IMR-90 (cell line): Measurements from ENCODE around the gene ARHGEF16. TPM values are rescaled to one million over a fixed set of nuclear protein-coding genes. Genes with fewer than 3 reads are reported as not detected.

Experiments
- ATAC-seq: fragments of 200-7000 bp; cut with Tn5 transposase; 2 replicates; pipeline ENCODE4 v1.9.1; 2020; ENCODE audit warnings: low read depth, mild to moderate bottlenecking, moderate library complexity
- BruUV-seq: library from RNA; stranded (reverse); fragments of 400-500 nt; replicated peaks from 2 replicates; lab custom pipeline; 2021; lab: Mats Ljungman, UMichigan
- CTCF ChIA-PET: fragments of 300-600 bp; formaldehyde crosslinking; extraction: SDS; loops from one replicate; lab custom pipeline; 2021; ENCODE audit warnings: antibody characterized with exemption; lab: Yijun Ruan, JAX
- POLR2A ChIA-PET: fragments of 300-600 bp; sonication (Branson Sonifier 250); formaldehyde crosslinking; loops from one replicate; lab custom pipeline; 2022; ENCODE audit warnings: antibody characterized with exemption; ENCODE audit not compliant: unreplicated experiment; lab: Charles Lee
- DNase-seq: peaks from one replicate; pipeline ENCODE4 v3.0.0; 2013
- H2AFZ ChIP-seq: replicated peaks from 2 replicates; pipeline ENCODE3; 2013; ENCODE audit warnings: low read length, mild to moderate bottlenecking; ENCODE audit not compliant: poor library complexity
- H2AK5ac ChIP-seq: 2 replicates; pipeline ENCODE4 v1.6.1; 2013; ENCODE audit warnings: low read depth, low read length, inconsistent platforms
- H2AK9ac ChIP-seq: replicated peaks from 2 replicates; pipeline ENCODE3; 2013; ENCODE audit warnings: mild to moderate bottlenecking, low read depth, low read length, moderate library complexity; ENCODE audit not compliant: poor library complexity
- H2BK120ac ChIP-seq: 2 replicates; pipeline ENCODE4 v1.6.1; 2013; ENCODE audit warnings: low read depth, low read length, inconsistent platforms
- H2BK15ac ChIP-seq: 3 replicates; pipeline ENCODE4 v1.6.1; 2013; ENCODE audit warnings: low read depth, low read length, inconsistent platforms
- H2BK20ac ChIP-seq: 2 replicates; pipeline ENCODE4 v1.6.1; 2013; ENCODE audit warnings: low read depth, mild to moderate bottlenecking, inconsistent platforms, low read length, moderate library complexity
- H2BK5ac ChIP-seq: 2 replicates; pipeline ENCODE4 v1.6.1; 2013; ENCODE audit warnings: mild to moderate bottlenecking, low read depth, low read length, inconsistent platforms; ENCODE audit not compliant: poor library complexity, severe bottlenecking
- H3K14ac ChIP-seq: replicated peaks from 2 replicates; pipeline ENCODE4 v1.6.1; 2013; ENCODE audit warnings: low read depth, low read length, inconsistent platforms
- H3K18ac ChIP-seq: 2 replicates; pipeline ENCODE4 v1.6.1; 2013; ENCODE audit warnings: low read depth, low read length, control low read depth
- H3K23ac ChIP-seq: 2 replicates; pipeline ENCODE4 v1.6.1; 2013; ENCODE audit warnings: low read depth, low read length, inconsistent platforms
- H3K27ac ChIP-seq: 2 replicates; pipeline ENCODE4 v1.5.1; 2013; ENCODE audit warnings: mild to moderate bottlenecking, control low read depth, low read length; ENCODE audit not compliant: insufficient read depth
- H3K27me3 ChIP-seq: 2 replicates; pipeline ENCODE4 v1.6.1; 2013; ENCODE audit warnings: low read length; ENCODE audit not compliant: control insufficient read depth, insufficient read depth
- H3K36me3 ChIP-seq: 2 replicates; pipeline ENCODE4 v1.6.1; 2013; ENCODE audit warnings: low read length, mixed read lengths; ENCODE audit not compliant: control insufficient read depth, insufficient read depth
- H3K4ac ChIP-seq: 2 replicates; pipeline ENCODE4 v1.6.1; 2013; ENCODE audit warnings: low read depth, low read length, inconsistent platforms
- H3K4me1 ChIP-seq: 2 replicates; pipeline ENCODE4 v1.6.1; 2013; ENCODE audit warnings: low read length, mixed read lengths; ENCODE audit not compliant: control insufficient read depth, insufficient read depth
- H3K4me2 ChIP-seq: 2 replicates; pipeline ENCODE4 v1.6.1; 2013; ENCODE audit warnings: low read depth, mild to moderate bottlenecking, control low read depth, low read length, moderate library complexity
- H3K4me3 ChIP-seq: 2 replicates; pipeline ENCODE4 v1.5.1; 2013; ENCODE audit warnings: low read depth, mild to moderate bottlenecking, control low read depth, low read length, moderate library complexity; ENCODE audit not compliant: insufficient read depth
- H3K56ac ChIP-seq: 2 replicates; pipeline ENCODE4 v1.6.1; 2013; ENCODE audit warnings: low read length, inconsistent platforms; ENCODE audit not compliant: insufficient read depth; ENCODE audit errors: extremely low read depth
- H3K79me1 ChIP-seq, 2 experiments: 2 replicates each; pipeline ENCODE4 v1.6.1; 2013; ENCODE audit warnings: low read length in 2 of 2, inconsistent platforms in 1 of 2, low read depth in 1 of 2
- H3K9ac ChIP-seq: 2 replicates; pipeline ENCODE4 v1.6.1; 2013; ENCODE audit warnings: low read depth, low read length, control low read depth
- H3K9me1 ChIP-seq: 2 replicates; pipeline ENCODE4 v1.6.1; 2013; ENCODE audit warnings: low read length, inconsistent platforms; ENCODE audit not compliant: insufficient read depth
- H3K9me3 ChIP-seq: 2 replicates; pipeline ENCODE4 v1.6.1; 2013; ENCODE audit warnings: low read length; ENCODE audit not compliant: control insufficient read depth, insufficient read depth
- H4K20me1 ChIP-seq: 2 replicates; pipeline ENCODE4 v1.6.1; 2013; ENCODE audit warnings: low read length, inconsistent platforms; ENCODE audit not compliant: insufficient read depth
- H4K5ac ChIP-seq: 2 replicates; pipeline ENCODE4 v1.6.1; 2013; ENCODE audit warnings: mild to moderate bottlenecking, low read depth, low read length, control low read depth
- H4K8ac ChIP-seq, 2 experiments: 2 replicates each; pipeline ENCODE4 v1.6.1; 2013; ENCODE audit warnings: low read depth in 2 of 2, low read length in 2 of 2, control low read depth in 1 of 2, inconsistent platforms in 1 of 2
- H4K91ac ChIP-seq: 2 replicates; pipeline ENCODE4 v1.6.1; 2013; ENCODE audit warnings: low read depth, low read length, inconsistent platforms; ENCODE audit not compliant: insufficient read depth
- MXI1 ChIP-seq: IDR thresholded peaks from 2 replicates; pipeline ENCODE4 v1.6.1; 2012; ENCODE audit warnings: low read depth, mild to moderate bottlenecking, low read length, moderate library complexity, borderline replicate concordance
- RCOR1 ChIP-seq: IDR thresholded peaks from 2 replicates; pipeline ENCODE4 v1.6.1; 2012; ENCODE audit warnings: mild to moderate bottlenecking, low read length, improper control_type of control experiment; ENCODE audit not compliant: insufficient replicate concordance
- WGBS, 2 experiments: methylation state at CpG; one replicate each; pipeline versions ENCODE4 v1.1.5 to v1.1.7; 2013; ENCODE audit warnings: missing lambda C conversion rate in 2 of 2; ENCODE audit not compliant: insufficient read length in 1 of 2; ENCODE audit errors: extremely low coverage in 2 of 2; 5-methylcytosine and 5-hydroxymethylcytosine counted together
- dilution Hi-C: fragments of 300-500 bp; cut with HindIII; formaldehyde crosslinking; loops from one replicate; pipeline ENCODE4 v1.14.3; 2018; ENCODE audit warnings: low sequenced_read_pairs; ENCODE audit not compliant: unreplicated experiment
- in situ Hi-C: fragments of 300-500 bp; cut with MboI; formaldehyde crosslinking; loops from 3 replicates; pipeline ENCODE4 v1.14.3; 2019; ENCODE audit warnings: low sequenced_read_pairs, inconsistent platforms, mixed read lengths
- intact Hi-C: fragments of 100-400 bp; cut with micrococcal nuclease; formaldehyde crosslinking; loops from 2 replicates; pipeline ENCODE4 v1.10.0; 2022
- polyA plus RNA-seq, 3 experiments: library from polyadenylated mRNA; depleted of rRNA; stranded (reverse); fragments of >200 nt; gene quantifications; 2 replicates each; pipeline ENCODE4 v1.2.3, GENCODE V29; 2012; ENCODE audit warnings: low replicate concordance in 1 of 3
- total RNA-seq: library from RNA; depleted of rRNA; stranded (reverse); fragments of >200 nt; gene quantifications from 2 replicates; pipeline ENCODE4 v1.2.3, GENCODE V29; 2012

ARHGEF16 gene
- total and polyA plus RNA-seq, 2 of the 4 experiments (the other 2 are of a cell fraction): 0.18 to 0.39 TPM

- CTCF ChIA-PET: no interaction called here
- POLR2A ChIA-PET: no interaction called here
Measured at GRCh38 chr1:3508757-3509415, 54.4 kb downstream of the ARHGEF16 start.

More at GRCh38 chr1:3508757-3509415, 54.4 kb downstream of the ARHGEF16 start:
- Histone ChIP-seq H4K8ac (no peak overlapping the region), H3K36me3 (no peaks in the 10 kb centered on the region), H3K14ac (no peak overlapping the region), H3K4ac (no peak overlapping the region), H2AK9ac (no peak overlapping the region), H2BK20ac (no peak overlapping the region), H2BK15ac (no peak overlapping the region), H3K56ac (no peak overlapping the region), H3K4me3 (no peak overlapping the region), H3K27me3 (no peaks in the 10 kb centered on the region), H3K23ac (no peak overlapping the region), H3K18ac (no peak overlapping the region), H3K27ac (no peak overlapping the region), H2AK5ac (no peak overlapping the region), H2BK5ac (no peak overlapping the region), H3K9ac (no peak overlapping the region), H3K4me2 (no peak overlapping the region), H3K4me1 (peaks cover 7% of the 10 kb centered on the region; the same call in 1 of the 2 replicates), H4K5ac (no peak overlapping the region), H2BK120ac (no peak overlapping the region), H4K20me1 (no peaks in the 10 kb centered on the region), H3K9me1 (peaks cover 3% of the 10 kb centered on the region; the same call in 1 of the 2 replicates), H2AFZ (no peak overlapping the region), H3K79me1 (no peaks in the 10 kb centered on the region), H3K9me3 (peaks cover 1% of the 10 kb centered on the region; the same call in 1 of the 2 replicates), H4K91ac (no peak overlapping the region)
- dilution Hi-C loops (no loop called here), in situ Hi-C loops (no loop called here), intact Hi-C loops (no loop called here)
- ATAC-seq (no peak), DNase-seq (no peak)
- BruUV-seq: no TSS peak
- TF ChIP-seq RCOR1: no peak
- no peak for TF ChIP-seq MXI1
- WGBS, 2 experiments: 94% methylated on average over 24 of the region's 33 CpGs; no CpG with 5 or more reads in 1 of the 2 experiments
